HEK293T (cell line): ENCODE data around the gene SAMHD1.

ENCODE experiments used
- CTCF ChIA-PET: fragments of 350-600 bp; formaldehyde crosslinking; extraction: SDS; loops from one replicate; lab custom pipeline; 2021; ENCODE audit warnings: antibody characterized with exemption, inconsistent platforms; lab: Yijun Ruan, JAX
- POLR2A ChIA-PET: fragments of 350-600 bp; formaldehyde crosslinking; extraction: SDS; loops from one replicate; lab custom pipeline; 2020; ENCODE audit warnings: antibody characterized with exemption, inconsistent platforms; lab: Yijun Ruan, JAX
- DNase-seq: peaks from one replicate; pipeline ENCODE4 v3.0.0; 2012; ENCODE audit warnings: mixed read lengths; ENCODE audit errors: extremely low spot score
- ARNT ChIP-seq: fragments of 450-650 bp; IDR thresholded peaks from 2 replicates; pipeline ENCODE4 v1.6.1; 2017; ENCODE audit warnings: mild to moderate bottlenecking
- BHLHE40 ChIP-seq: fragments of 450-650 bp; IDR thresholded peaks from 2 replicates; pipeline ENCODE4 v1.6.1; 2016; ENCODE audit warnings: mild to moderate bottlenecking, moderate library complexity, borderline replicate concordance
- CTBP1 ChIP-seq: fragments of 450-650 bp; IDR thresholded peaks from 2 replicates; pipeline ENCODE4 v1.6.1; 2016; ENCODE audit warnings: borderline replicate concordance
- ELF4 ChIP-seq: fragments of 450-650 bp; IDR thresholded peaks from 2 replicates; pipeline ENCODE4 v1.6.1; 2017; ENCODE audit warnings: antibody characterized with exemption
- FOXA1 ChIP-seq: fragments of 450-650 bp; IDR thresholded peaks from 2 replicates; pipeline ENCODE4 v1.6.1; 2016; ENCODE audit warnings: mild to moderate bottlenecking
- FOXK2 ChIP-seq: fragments of 450-650 bp; IDR thresholded peaks from 2 replicates; pipeline ENCODE4 v1.6.1; 2016; ENCODE audit warnings: mild to moderate bottlenecking
- FOXM1 ChIP-seq: fragments of 450-650 bp; IDR thresholded peaks from 2 replicates; pipeline ENCODE4 v1.6.1; 2017; ENCODE audit warnings: mild to moderate bottlenecking, borderline replicate concordance
- HDGF ChIP-seq: fragments of 450-650 bp; IDR thresholded peaks from 2 replicates; pipeline ENCODE4 v1.6.1; 2017; ENCODE audit warnings: antibody characterized with exemption, borderline replicate concordance
- L3MBTL2 ChIP-seq: fragments of 450-650 bp; conservative IDR thresholded peaks from 2 replicates; pipeline ENCODE4 v1.6.1; 2016; ENCODE audit warnings: mild to moderate bottlenecking
- LEF1 ChIP-seq: fragments of 450-650 bp; IDR thresholded peaks from 2 replicates; pipeline ENCODE4 v1.6.1; 2017; ENCODE audit warnings: mild to moderate bottlenecking, borderline replicate concordance
- NFRKB ChIP-seq: fragments of 450-650 bp; IDR thresholded peaks from 2 replicates; pipeline ENCODE4 v1.6.1; 2016; ENCODE audit warnings: mild to moderate bottlenecking, moderate library complexity
- SP1 ChIP-seq: fragments of 450-650 bp; IDR thresholded peaks from 2 replicates; pipeline ENCODE4 v1.6.1; 2017
- SUZ12 ChIP-seq: fragments of 450-650 bp; IDR thresholded peaks from 2 replicates; pipeline ENCODE4 v1.6.1; 2016; ENCODE audit warnings: mild to moderate bottlenecking
- TARDBP ChIP-seq: fragments of 450-650 bp; IDR thresholded peaks from 2 replicates; pipeline ENCODE4 v1.6.1; 2016
- ZNF384 ChIP-seq: fragments of 450-650 bp; IDR thresholded peaks from 2 replicates; pipeline ENCODE4 v1.6.1; 2016
- TF ChIP-seq, protein P1 (sequence below): fragments of 450-650 bp; IDR thresholded peaks from 2 replicates; pipeline ENCODE4 v1.6.1; 2016

Gene SAMHD1

DNA sequence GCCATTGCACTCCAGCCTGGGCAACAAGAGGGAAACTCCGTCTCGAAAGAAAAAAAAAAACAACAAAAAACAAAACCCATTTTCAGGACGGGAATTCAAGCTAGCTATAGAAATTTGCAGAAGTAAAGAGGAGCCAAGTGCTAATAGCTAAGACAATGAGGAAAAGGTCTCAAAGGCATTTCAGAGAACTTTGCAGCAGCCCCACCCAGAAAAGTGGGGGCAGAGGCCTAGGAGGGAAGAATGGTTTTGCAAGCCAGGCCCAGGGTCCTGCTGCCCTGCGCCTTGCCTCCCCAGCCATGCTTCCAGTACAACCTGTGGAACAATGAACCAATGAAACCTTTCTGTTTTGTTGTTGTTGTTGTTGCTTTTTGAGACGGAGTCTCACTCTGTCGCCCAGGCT is 38.3 kb upstream of the SAMHD1 start:
- TF ChIP-seq LEF1 (no peak), TARDBP (no peak), NFRKB (no peak)
- CTCF ChIA-PET, result no interaction called here
- no peak for DNase-seq
- POLR2A ChIA-PET, result no interaction called here

DNA sequence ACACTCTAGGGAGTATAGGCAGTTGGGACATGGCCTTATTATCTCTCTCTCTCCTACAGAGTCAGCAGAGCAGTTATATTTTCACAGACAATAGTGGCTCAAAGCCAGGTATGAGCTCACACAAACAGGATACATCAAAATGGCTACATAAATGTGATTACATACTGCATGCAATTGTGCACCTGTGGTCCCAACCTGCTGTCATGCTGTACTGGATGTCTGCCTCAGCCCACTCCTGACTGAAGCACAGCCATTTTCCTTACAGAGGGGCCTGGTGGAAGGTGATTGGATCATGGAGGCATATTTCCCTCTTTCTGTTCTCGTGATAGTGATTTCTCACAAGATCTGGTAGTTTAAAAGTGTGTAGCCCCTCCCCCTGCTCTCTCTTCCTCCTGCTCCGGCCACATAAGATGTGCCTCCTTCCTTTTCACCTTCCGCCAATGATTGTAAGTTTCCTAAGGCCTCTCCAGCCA is 37.0 kb upstream of the SAMHD1 start:
- CTCF ChIA-PET, result no interaction called here
- TF ChIP-seq NFRKB, result no peak
- no peak for TF ChIP-seq ARNT
- TF ChIP-seq CTBP1, result no peak
- no peak for TF ChIP-seq SP1
- TF ChIP-seq FOXM1, result no peak
- TF ChIP-seq FOXA1, result no peak
- TF ChIP-seq SUZ12, result no peak
- TF ChIP-seq ELF4, result no peak
- TF ChIP-seq, protein P1, sequence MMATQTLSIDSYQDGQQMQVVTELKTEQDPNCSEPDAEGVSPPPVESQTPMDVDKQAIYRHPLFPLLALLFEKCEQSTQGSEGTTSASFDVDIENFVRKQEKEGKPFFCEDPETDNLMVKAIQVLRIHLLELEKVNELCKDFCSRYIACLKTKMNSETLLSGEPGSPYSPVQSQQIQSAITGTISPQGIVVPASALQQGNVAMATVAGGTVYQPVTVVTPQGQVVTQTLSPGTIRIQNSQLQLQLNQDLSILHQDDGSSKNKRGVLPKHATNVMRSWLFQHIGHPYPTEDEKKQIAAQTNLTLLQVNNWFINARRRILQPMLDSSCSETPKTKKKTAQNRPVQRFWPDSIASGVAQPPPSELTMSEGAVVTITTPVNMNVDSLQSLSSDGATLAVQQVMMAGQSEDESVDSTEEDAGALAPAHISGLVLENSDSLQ, result no peak
- TF ChIP-seq HDGF, result no peak
- TF ChIP-seq TARDBP, result no peak
- DNase-seq, result no peak
- POLR2A ChIA-PET, result no interaction called here

DNA sequence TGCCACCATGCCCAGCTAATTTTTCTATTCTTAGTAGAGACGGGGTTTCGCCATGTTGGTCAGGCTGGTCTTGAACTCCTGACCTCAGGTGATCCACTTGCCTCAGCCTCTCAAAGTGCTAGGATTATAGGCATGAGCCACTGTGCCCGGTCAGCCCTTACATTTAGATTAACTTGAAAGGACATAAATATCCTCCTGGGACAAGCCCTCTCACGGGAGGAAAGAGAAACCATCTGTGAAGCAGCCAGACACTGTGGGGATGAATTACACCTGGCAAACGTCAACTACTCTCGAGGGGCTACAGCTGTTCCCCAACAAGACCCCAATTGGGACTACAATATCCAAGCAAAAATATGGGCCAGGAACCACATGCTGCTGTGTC is 32.7 kb upstream of the SAMHD1 start:
- ChIA-PET CTCF (no interaction called here), POLR2A (no interaction called here)
- TF ChIP-seq FOXA1 (no peak), LEF1 (no peak)
- DNase-seq, result no peak

- CTCF ChIA-PET, result no interaction called here
- DNase-seq, result no peak
These were observed 23.8 kb upstream of the SAMHD1 start for GRCh38 chr20:36975099-36975818.

GRCh38 chr20:36974660-36975059 is 23.2 kb upstream of the SAMHD1 start:
- POLR2A ChIA-PET, result interaction anchor here (0.7 kb wide), 1 partner anchor 19 kb away, joined by 3 read pairs; no protein-coding TSS in a partner anchor
- TF ChIP-seq BHLHE40 (no peak), LEF1 (no peak), FOXA1 (no peak), CTBP1 (no peak), SP1 (no peak), L3MBTL2 (no peak), HDGF (no peak), SUZ12 (no peak), ELF4 (no peak), ZNF384 (no peak), FOXK2 (no peak), ARNT (no peak), NFRKB (no peak), TARDBP (no peak), FOXM1 (no peak)
- TF ChIP-seq, protein P1, result no peak
- CTCF ChIA-PET, result no interaction called here
- no peak for DNase-seq

More at GRCh38 chr20:36975099-36975818, 23.8 kb upstream of the SAMHD1 start:
- POLR2A ChIA-PET, result interaction anchor here (0.7 kb wide), 1 partner anchor 18 kb away, joined by 3 read pairs; no protein-coding TSS in a partner anchor
- no peak for TF ChIP-seq L3MBTL2
- no peak for TF ChIP-seq CTBP1
- TF ChIP-seq SUZ12, result no peak
- no peak for TF ChIP-seq FOXM1
- no peak for TF ChIP-seq TARDBP

GRCh38 chr20:36971103-36971502 is 19.6 kb upstream of the SAMHD1 start:
- TF ChIP-seq BHLHE40, result no peak
- TF ChIP-seq FOXA1, result no peak
- no peak for TF ChIP-seq SP1
- no peak for TF ChIP-seq NFRKB
- TF ChIP-seq ELF4, result no peak
- no peak for TF ChIP-seq LEF1
- no peak for TF ChIP-seq FOXM1
- no peak for TF ChIP-seq L3MBTL2
- TF ChIP-seq HDGF, result no peak
- TF ChIP-seq ARNT, result no peak
- TF ChIP-seq CTBP1, result no peak
- no peak for TF ChIP-seq FOXK2
- no peak for TF ChIP-seq ZNF384
- TF ChIP-seq SUZ12, result no peak
- TF ChIP-seq, protein P1, result no peak
- no peak for TF ChIP-seq TARDBP
- CTCF ChIA-PET, result no interaction called here
- POLR2A ChIA-PET, result no interaction called here
- no peak for DNase-seq
